HG03520 (cell line): ENCODE measurements around the gene SHC1.

Experiments used
- ATAC-seq: cut with Tn5 transposase; IDR thresholded peaks from one replicate; pipeline ENCODE4 v1.9.1; 2021; ENCODE audit warnings: mild to moderate bottlenecking, moderate library complexity; ENCODE audit not compliant: unreplicated experiment

The SHC1 gene

GRCh38 chr1:154940651-154941194 is 29.8 kb downstream of the SHC1 start:
- ATAC-seq: no peak

DNA sequence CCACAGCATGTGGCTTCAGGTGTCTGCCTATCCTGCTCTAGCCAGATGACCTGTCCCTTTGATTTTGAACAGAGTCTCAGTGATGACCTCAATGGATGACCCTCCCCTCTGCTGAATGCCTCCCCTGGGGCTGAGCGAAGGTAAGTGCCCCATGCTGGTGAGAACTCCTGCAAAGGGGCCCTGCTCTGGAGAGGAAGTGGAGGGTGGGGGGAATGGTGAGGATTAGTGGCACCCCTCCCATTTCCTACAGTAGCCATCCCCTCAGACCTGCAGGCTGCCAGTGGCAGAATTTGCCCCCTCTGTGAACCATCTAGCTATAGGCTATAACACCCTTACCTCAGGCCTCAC is 30.4 kb downstream of the SHC1 start:
- no peak for ATAC-seq

DNA sequence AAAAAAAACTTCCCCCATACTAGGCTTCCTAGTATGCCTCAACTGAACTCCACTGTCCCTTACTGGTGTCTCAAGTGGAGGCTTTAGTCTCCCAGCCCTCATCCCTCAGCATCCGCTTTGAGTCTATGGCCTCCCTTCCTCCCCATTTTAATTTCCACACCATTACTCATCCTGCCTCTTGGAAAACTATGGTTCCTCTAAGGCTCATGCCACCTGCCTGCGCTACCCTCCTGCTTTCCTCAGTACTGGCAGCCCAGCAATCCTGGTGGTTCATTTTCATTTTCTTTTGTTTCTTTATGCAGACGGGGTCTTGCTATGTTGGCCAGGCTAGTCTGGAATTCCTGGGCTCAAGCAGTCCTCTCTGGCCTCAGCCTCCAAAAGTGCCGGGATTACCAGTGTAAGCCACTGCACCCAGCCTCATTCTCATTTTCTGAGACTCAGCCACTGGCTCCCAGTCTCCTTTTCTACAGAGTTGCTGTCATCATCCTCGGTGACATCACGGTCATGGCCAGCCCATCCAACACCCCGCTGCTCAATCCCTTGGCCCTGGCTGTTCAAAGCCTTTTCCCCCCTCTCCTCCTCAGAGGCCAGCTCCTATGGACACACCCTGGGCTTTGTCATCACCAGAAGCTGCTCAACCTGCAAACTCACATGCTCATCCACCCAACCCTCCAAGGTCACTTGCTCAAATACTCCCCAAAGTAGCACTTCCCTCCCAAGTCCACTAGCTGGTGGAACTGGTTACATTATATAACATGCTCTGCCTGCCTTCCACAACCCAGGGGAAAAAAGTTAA is 31.7 kb downstream of the SHC1 start:
- no peak for ATAC-seq

DNA sequence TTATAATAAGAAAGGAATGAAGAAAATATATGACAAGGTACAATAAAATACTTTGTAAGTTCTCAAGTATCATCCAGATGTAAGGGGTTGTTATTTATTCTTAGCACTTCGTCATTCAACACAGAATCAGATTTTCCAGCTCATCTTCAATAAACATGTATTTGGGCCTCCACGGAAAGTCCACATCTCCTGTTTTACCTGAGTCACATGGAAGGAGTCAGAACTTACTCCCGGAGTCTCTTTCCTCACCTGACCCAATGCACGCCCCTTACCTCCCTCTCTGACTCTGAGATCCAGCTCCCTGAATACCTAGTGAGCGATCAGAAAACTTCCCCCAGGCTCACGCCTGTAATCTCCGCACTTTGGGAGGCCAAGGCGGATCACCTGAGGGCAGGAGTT is 32.6 kb downstream of the SHC1 start:
- no peak for ATAC-seq

- ATAC-seq: peak; percentile 45
Measured at GRCh38 chr1:154937085-154937987, 33.2 kb downstream of the SHC1 start.

DNA sequence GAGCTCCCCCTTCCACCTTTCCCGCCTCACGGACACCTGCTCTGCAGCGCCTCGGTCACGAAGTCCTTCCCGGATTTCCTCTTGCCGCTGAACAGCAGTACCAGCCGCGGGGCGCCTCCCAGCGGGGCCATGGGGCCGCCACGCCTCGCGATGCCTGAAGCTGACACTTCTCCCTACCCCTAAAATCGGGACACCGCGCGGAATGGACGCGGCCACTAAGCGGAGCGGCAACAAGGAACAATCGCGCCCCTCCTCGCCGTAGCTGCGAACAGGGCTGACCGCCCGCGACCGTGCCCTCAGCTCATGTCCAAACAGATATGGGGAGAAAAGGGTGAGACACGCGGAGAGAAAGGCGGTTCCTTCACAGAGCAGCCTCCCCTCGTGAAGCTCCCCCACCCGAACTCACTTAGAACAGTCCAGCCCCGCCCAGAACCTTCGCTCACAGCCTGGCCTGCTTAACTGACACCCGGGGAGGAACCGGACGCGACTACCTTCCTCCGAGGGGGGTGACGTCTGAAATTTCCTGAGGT is 33.9 kb downstream of the SHC1 start, which contains the start of gene PMVK:
Gene PMVK (minus strand): TSS at position 165 of the 530 bp plus-strand sequence. CDS start 34 bp downstream, at position 131.
- ATAC-seq: peak; percentile 58

- peak; percentile 4 for ATAC-seq
Measured at GRCh38 chr1:154935749-154936554, 34.6 kb downstream of the SHC1 start.

GRCh38 chr1:154934358-154934948 is 36.1 kb downstream of the SHC1 start:
- no peak for ATAC-seq

GRCh38 chr1:154931940-154932487 is 38.5 kb downstream of the SHC1 start:
- no peak for ATAC-seq

DNA sequence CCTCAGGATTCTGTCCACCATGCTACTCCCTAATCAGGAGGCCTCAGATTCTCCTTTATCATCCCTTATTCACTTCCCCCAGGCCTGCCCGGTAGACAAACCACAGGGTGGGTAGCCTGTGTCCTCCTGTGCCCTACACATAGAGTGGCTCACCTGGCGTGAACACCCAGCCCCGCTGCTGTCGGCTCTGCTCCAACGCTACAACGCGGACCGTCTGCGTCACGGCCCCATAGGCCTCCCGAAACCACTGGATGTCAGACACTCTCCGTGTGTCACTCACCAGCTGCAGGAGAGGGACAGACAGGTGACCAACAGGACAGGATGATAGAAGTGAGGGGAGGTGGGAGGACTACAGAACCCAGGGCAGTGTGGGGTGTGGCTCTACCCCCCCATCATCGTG is 44.3 kb downstream of the SHC1 start:
- ATAC-seq: no peak

DNA sequence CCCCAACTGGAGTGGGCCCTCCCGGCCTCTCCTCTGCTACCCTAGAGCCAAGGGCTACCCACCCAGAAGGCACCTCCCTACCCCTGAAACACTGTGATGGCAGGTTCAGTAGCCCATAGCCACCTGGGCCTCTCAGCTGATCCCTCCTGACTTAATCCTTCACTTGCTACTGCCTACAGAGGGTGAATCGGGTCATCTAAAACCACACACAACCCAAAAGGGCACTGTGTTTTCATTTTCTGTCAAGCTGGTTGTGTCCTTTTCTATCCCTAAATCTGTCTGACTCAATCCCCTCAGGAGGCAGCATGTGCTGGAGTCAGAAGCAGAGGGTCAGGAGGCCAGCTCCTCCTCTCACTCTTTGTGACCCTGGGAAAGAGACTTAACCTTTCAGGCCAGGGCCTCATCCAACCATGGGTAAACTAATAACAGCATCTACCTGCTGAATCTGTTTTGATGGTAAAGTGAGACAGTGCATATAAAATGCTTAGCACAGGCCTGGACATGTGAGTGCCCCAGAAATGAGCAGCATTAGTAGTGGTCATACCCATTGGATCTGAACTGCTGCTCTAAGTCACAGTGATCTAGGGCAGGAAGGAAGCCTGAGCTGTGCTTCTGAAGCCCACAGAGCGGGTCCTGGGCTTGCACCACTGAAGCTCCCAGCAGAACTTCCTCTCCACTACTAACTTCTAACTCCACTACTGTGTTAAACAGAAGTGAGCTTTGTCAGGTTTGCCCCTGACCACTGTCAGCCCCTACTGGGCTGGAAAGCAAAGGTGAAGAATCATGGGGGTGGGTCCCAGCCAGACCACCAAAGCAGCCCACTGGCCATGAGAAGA is 45.0 kb downstream of the SHC1 start:
- ATAC-seq: no peak

DNA sequence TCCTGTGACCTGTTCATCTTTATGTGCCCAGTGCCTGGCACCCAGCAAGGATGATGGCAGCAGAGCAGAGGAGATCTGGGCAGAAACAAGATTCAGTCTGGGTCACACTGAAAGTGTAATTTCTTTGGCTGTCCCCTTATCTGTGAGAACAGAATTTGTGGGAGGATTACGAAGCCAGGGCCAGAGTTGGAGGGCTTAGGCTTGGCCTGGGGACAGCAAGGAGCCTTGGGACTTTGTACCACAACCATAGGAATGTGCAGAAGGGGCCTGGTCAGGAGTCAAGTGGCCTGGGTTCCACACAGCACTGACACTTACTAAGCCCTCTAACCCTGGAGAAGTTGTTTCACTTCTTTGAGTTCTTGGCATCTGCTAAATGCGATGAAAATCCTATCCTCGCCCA is 46.9 kb downstream of the SHC1 start:
- ATAC-seq: no peak

GRCh38 chr1:154913273-154913672 is 57.3 kb downstream of the SHC1 start:
- ATAC-seq: no peak

DNA sequence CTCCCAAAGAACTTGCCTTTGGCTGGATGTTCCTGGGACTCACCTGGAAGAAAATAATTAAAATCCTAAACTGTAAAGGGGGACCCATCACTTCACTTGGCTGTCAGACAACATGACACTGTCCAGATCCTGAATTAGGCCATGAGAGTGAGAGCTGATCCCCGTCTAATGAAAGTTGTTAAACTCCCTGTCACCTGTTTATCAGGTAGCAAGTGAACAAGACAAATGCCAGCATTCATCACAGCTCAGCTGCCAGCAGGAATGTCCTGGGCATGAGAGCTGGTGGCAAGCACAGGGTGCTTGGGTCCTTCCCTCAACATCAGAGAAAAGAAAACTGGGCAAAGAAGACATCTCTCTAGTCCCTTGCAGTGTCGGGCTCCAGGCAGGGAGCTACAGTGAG is 57.8 kb downstream of the SHC1 start:
- ATAC-seq: no peak
